GM12891 (cell line): ENCODE results near the gene LPIN1.

Source experiments
- PAX5 ChIP-seq: IDR thresholded peaks from 2 replicates; pipeline ENCODE4 v1.6.1; 2011; ENCODE audit warnings: low read length, moderate library complexity, mild to moderate bottlenecking; ENCODE audit not compliant: insufficient read depth, severe bottlenecking
- POLR2A ChIP-seq: IDR thresholded peaks from 2 replicates; pipeline ENCODE4 v1.6.1; 2011; ENCODE audit warnings: low read depth, low read length, control low read depth
- POLR2AphosphoS5 ChIP-seq: IDR thresholded peaks from 2 replicates; pipeline ENCODE4 v1.6.1; 2011; ENCODE audit warnings: low read depth, low read length, control low read depth
- POU2F2 ChIP-seq: IDR thresholded peaks from 2 replicates; pipeline ENCODE4 v1.6.1; 2011; ENCODE audit warnings: low read depth, mild to moderate bottlenecking, control low read depth, low read length, moderate library complexity
- SPI1 ChIP-seq: IDR thresholded peaks from 2 replicates; pipeline ENCODE4 v1.6.1; 2011; ENCODE audit warnings: low read depth, low read length, control low read depth
- TAF1 ChIP-seq: IDR thresholded peaks from 2 replicates; pipeline ENCODE4 v1.6.1; 2011; ENCODE audit warnings: low read depth, low read length, control low read depth

GRCh38 chr2:11797846-11798245, 51.4 kb downstream of the LPIN1 start:
- TF ChIP-seq POLR2AphosphoS5 (no peak), POLR2A (no peak), SPI1 (no peak), TAF1 (no peak), PAX5 (no peak), POU2F2 (no peak)
